GM23338 (cell line): ENCODE measurements around the gene TCERG1L. TPM values are rescaled to one million over a fixed set of nuclear protein-coding genes. Genes with fewer than 3 reads are reported as not detected.

Experiments
- ATAC-seq: fragments of 200-7000 bp; cut with Tn5 transposase; 3 replicates; pipeline ENCODE4 v1.9.1; 2020
- DNase-seq: peaks from one replicate; pipeline ENCODE4 v3.0.0-alpha.2; 2015; ENCODE audit warnings: low spot score
- H2AFZ ChIP-seq: fragments of 200-600 bp; sonication (generic); 2 replicates; pipeline ENCODE4 v1.8.0; 2016; ENCODE audit warnings: antibody characterized with exemption, mild to moderate bottlenecking, moderate library complexity
- H3F3A ChIP-seq: fragments of 200-600 bp; sonication (generic); replicated peaks from 2 replicates; pipeline ENCODE4 v1.8.0; 2017; ENCODE audit warnings: antibody characterized with exemption, mixed run types, low read depth
- H3K27ac ChIP-seq: fragments of 200-600 bp; sonication (generic); 2 replicates; pipeline ENCODE4 v1.6.1; 2016; ENCODE audit warnings: low read depth
- H3K27me3 ChIP-seq: fragments of 200-600 bp; sonication (generic); 2 replicates; pipeline ENCODE4 v1.8.0; 2016; ENCODE audit warnings: mild to moderate bottlenecking, mixed run types, moderate library complexity; ENCODE audit not compliant: insufficient read depth
- H3K36me3 ChIP-seq: fragments of 200-600 bp; sonication (generic); 2 replicates; pipeline ENCODE4 v1.8.0; 2016; ENCODE audit warnings: mild to moderate bottlenecking; ENCODE audit not compliant: insufficient read depth
- H3K4me1 ChIP-seq: fragments of 200-600 bp; sonication (generic); 2 replicates; pipeline ENCODE4 v1.8.0; 2016; ENCODE audit warnings: mild to moderate bottlenecking, moderate library complexity; ENCODE audit not compliant: insufficient read depth
- H3K4me2 ChIP-seq: fragments of 200-600 bp; sonication (generic); 2 replicates; pipeline ENCODE4 v1.7.1; 2017; ENCODE audit warnings: mixed run types
- H3K4me3 ChIP-seq: fragments of 200-600 bp; sonication (generic); 2 replicates; pipeline ENCODE4 v1.6.1; 2016; ENCODE audit warnings: mixed run types
- H3K79me2 ChIP-seq: fragments of 200-600 bp; sonication (generic); replicated peaks from 2 replicates; pipeline ENCODE4 v1.8.0; 2017; ENCODE audit warnings: mild to moderate bottlenecking; ENCODE audit not compliant: insufficient read depth
- H3K9me2 ChIP-seq: fragments of 200-600 bp; sonication (generic); 2 replicates; pipeline ENCODE4 v1.8.0; 2017; ENCODE audit not compliant: insufficient read depth
- H4K20me1 ChIP-seq: fragments of 200-600 bp; sonication (generic); replicated peaks from 2 replicates; pipeline ENCODE4 v1.8.0; 2017; ENCODE audit warnings: mild to moderate bottlenecking; ENCODE audit not compliant: insufficient read depth
- H3K27ac Mint-ChIP-seq: 2 replicates; pipeline ENCODE4 v1.8.0; 2020; ENCODE audit warnings: inconsistent platforms, mild to moderate bottlenecking, moderate library complexity, mixed read lengths
- H3K27me3 Mint-ChIP-seq: 3 replicates; pipeline ENCODE4 v1.8.0; 2022; ENCODE audit warnings: low read depth, mild to moderate bottlenecking, moderate library complexity, mixed read lengths, inconsistent platforms; ENCODE audit not compliant: insufficient read depth, poor library complexity
- H3K36me3 Mint-ChIP-seq: 3 replicates; pipeline ENCODE4 v1.8.0; 2021; ENCODE audit warnings: low read depth, mild to moderate bottlenecking, inconsistent platforms, moderate library complexity, mixed read lengths
- H3K4me1 Mint-ChIP-seq: 3 replicates; pipeline ENCODE4 v1.8.0; 2020; ENCODE audit warnings: mild to moderate bottlenecking, inconsistent platforms, mixed read lengths
- H3K4me3 Mint-ChIP-seq: 3 replicates; pipeline ENCODE4 v1.8.0; 2021; ENCODE audit warnings: moderate library complexity, mild to moderate bottlenecking, inconsistent platforms, mixed read lengths
- H3K9me3 Mint-ChIP-seq: 3 replicates; pipeline ENCODE4 v1.8.0; 2020; ENCODE audit warnings: moderate library complexity, mild to moderate bottlenecking, inconsistent platforms, mixed read lengths
- CREB1 ChIP-seq: fragments of 250-450 bp; sonication (Bioruptor Pico); IDR thresholded peaks from 2 replicates; pipeline ENCODE4 v1.5.0; 2020; ENCODE audit warnings: low read depth, mild to moderate bottlenecking, moderate library complexity
- CTCF ChIP-seq, 2 experiments: fragments of 200-600 bp in 1 of 2; sonication (generic) in 1 of 2; conservative IDR thresholded peaks; 2 replicates each; pipeline versions ENCODE4 v1.5.1 to v1.6.1; 2016 to 2017; ENCODE audit warnings: antibody characterized with exemption in 2 of 2, low read depth in 2 of 2, mild to moderate bottlenecking in 2 of 2, moderate library complexity in 1 of 2
- ETS1 ChIP-seq: IDR thresholded peaks from 2 replicates; pipeline ENCODE4 v1.6.1; 2016; ENCODE audit warnings: antibody characterized with exemption
- EZH2 ChIP-seq: fragments of 200-600 bp; sonication (generic); IDR thresholded peaks from one replicate; pipeline ENCODE4 v1.8.0; 2017; ENCODE audit warnings: antibody characterized with exemption, mild to moderate bottlenecking, low read depth; ENCODE audit not compliant: unreplicated experiment
- EZH2phosphoT487 ChIP-seq: fragments of 200-600 bp; sonication (generic); IDR thresholded peaks from one replicate; pipeline ENCODE4 v1.8.1; 2018; ENCODE audit warnings: antibody characterized with exemption; ENCODE audit not compliant: unreplicated experiment
- JUNB ChIP-seq: IDR thresholded peaks from one replicate; pipeline ENCODE4 v1.6.1; 2016; ENCODE audit warnings: antibody characterized with exemption; ENCODE audit not compliant: unreplicated experiment
- NANOG ChIP-seq: IDR thresholded peaks from 2 replicates; pipeline ENCODE4 v1.6.1; 2016; ENCODE audit warnings: antibody characterized with exemption, borderline replicate concordance
- POLR2AphosphoS5 ChIP-seq: IDR thresholded peaks from 2 replicates; pipeline ENCODE4 v1.6.1; 2016; ENCODE audit warnings: antibody characterized with exemption, low read depth
- REST ChIP-seq: IDR thresholded peaks from one replicate; pipeline ENCODE4 v1.6.1; 2018; ENCODE audit warnings: antibody characterized with exemption; ENCODE audit not compliant: unreplicated experiment
- STAT1 ChIP-seq: IDR thresholded peaks from one replicate; pipeline ENCODE4 v1.6.1; 2016; ENCODE audit warnings: antibody characterized with exemption; ENCODE audit not compliant: unreplicated experiment
- ZNF114 ChIP-seq: fragments of 250-450 bp; sonication (Bioruptor Pico); IDR thresholded peaks from 2 replicates; pipeline ENCODE4 v1.5.0; 2020; ENCODE audit warnings: mild to moderate bottlenecking, moderate library complexity
- ZNF331 ChIP-seq: fragments of 250-450 bp; sonication (Bioruptor Pico); IDR thresholded peaks from 2 replicates; pipeline ENCODE4 v1.5.0; 2020; ENCODE audit warnings: low read depth, mild to moderate bottlenecking, moderate library complexity
- ZNF462 ChIP-seq: fragments of 250-450 bp; sonication (Bioruptor Pico); IDR thresholded peaks from 2 replicates; pipeline ENCODE4 v1.5.0; 2020; ENCODE audit warnings: mild to moderate bottlenecking, moderate library complexity
- polyA plus RNA-seq: library from polyadenylated mRNA; unstranded; fragments of >200 nt; fragmentation: Nextera tagmentation; extraction: Ambion mirVana; gene quantifications from 2 replicates; pipeline ENCODE4 v1.2.1, GENCODE V29; 2016
- total RNA-seq: library from RNA; depleted of rRNA; stranded (reverse); fragments of >200 nt; shearing (Covaris generic); gene quantifications from 2 replicates; pipeline ENCODE4 v1.2.3, GENCODE V29; 2014

Gene TCERG1L
- total and polyA plus RNA-seq, 2 experiments from 2014 or later: 3.9 to 5.5 TPM

- TF ChIP-seq ZNF114 (CRISPR knock-in tag) (no peak), JUNB (no peak), POLR2AphosphoS5 (no peak), NANOG (no peak), EZH2phosphoT487 (no peak), EZH2 (no peak)
Observed at GRCh38 chr10:131075218-131075770, 236.2 kb downstream of the TCERG1L start (continued).

GRCh38 chr10:131074682-131075081 lies 236.8 kb downstream of the TCERG1L start:
- no peak overlapping the region for H3K27ac ChIP-seq
- H3K4me1 Mint-ChIP-seq: no peaks in the 10 kb centered on the region
- ATAC-seq (no peak), DNase-seq (no peak)
- H3K4me3 Mint-ChIP-seq: no peak overlapping the region
- 0 out of 3 replicates have a peak, but pooled peaks cover 2% of the 10 kb centered on the region for H3K36me3 Mint-ChIP-seq
- H3K27me3 ChIP-seq: no peaks in the 10 kb centered on the region
- H3K36me3 ChIP-seq: no peaks in the 10 kb centered on the region
- H3K9me3 Mint-ChIP-seq: peaks cover 46% of the 10 kb centered on the region
- H3K4me3 ChIP-seq: no peak overlapping the region
- no peak overlapping the region for H2AFZ ChIP-seq
- no peaks in the 10 kb centered on the region for H3K79me2 ChIP-seq
- H3K4me1 ChIP-seq: peaks cover 6% of the 10 kb centered on the region; the same call in 1 of the 2 replicates
- no peak overlapping the region for H3K4me2 ChIP-seq
- H3K9me2 ChIP-seq: no peaks in the 10 kb centered on the region
- peaks cover 4% of the 10 kb centered on the region for H3K27me3 Mint-ChIP-seq
- H3F3A ChIP-seq: peaks cover 7% of the 10 kb centered on the region
- H3K27ac Mint-ChIP-seq: no peak overlapping the region
- no peaks in the 10 kb centered on the region for H4K20me1 ChIP-seq
- no peak for TF ChIP-seq CTCF (conservative IDR thresholded peaks at IDR 0.05; ENCODE audit: low read depth in 2 of 2)
- no peak for TF ChIP-seq EZH2phosphoT487
- TF ChIP-seq ZNF462 (CRISPR knock-in tag): no peak
- TF ChIP-seq ETS1: no peak
- TF ChIP-seq REST: no peak
- TF ChIP-seq CREB1 (CRISPR knock-in tag): no peak
- TF ChIP-seq NANOG: no peak
- no peak for TF ChIP-seq STAT1
- TF ChIP-seq ZNF331 (CRISPR knock-in tag): no peak
- no peak for TF ChIP-seq JUNB
- no peak for TF ChIP-seq EZH2
